B cell (primary cell): ENCODE results near the gene TBC1D22A. TPM values are rescaled to one million over a fixed set of nuclear protein-coding genes. Genes with fewer than 3 reads are reported as not detected.

Experiments used
- ATAC-seq: fragments of 200-7000 bp; cut with Tn5 transposase; one replicate; pipeline ENCODE4 v1.10.0; 2021; ENCODE audit warnings: low read depth, mild to moderate bottlenecking, moderate number of reproducible peaks, moderate library complexity
- CTCF ChIA-PET: fragments of 350-600 bp; sonication (Branson Sonifier 250); formaldehyde crosslinking; loops from one replicate; lab custom pipeline; 2021; ENCODE audit warnings: antibody characterized with exemption, inconsistent platforms; lab: Charles Lee
- POLR2A ChIA-PET: fragments of 350-600 bp; sonication (Branson Sonifier 250); formaldehyde crosslinking; loops from one replicate; lab custom pipeline; 2021; ENCODE audit warnings: antibody characterized with exemption; lab: Charles Lee
- DNase-seq: peaks from one replicate; pipeline ENCODE4 v3.0.0; 2013
- H2AFZ ChIP-seq: 2 replicates; pipeline ENCODE4 v1.6.1; 2012; ENCODE audit warnings: mild to moderate bottlenecking, low read depth, low read length; ENCODE audit not compliant: insufficient read depth, poor library complexity, severe bottlenecking
- H3K27ac ChIP-seq, 2 donors: 1 replicate in 1 of 2; 2 replicates in 1 of 2; pipeline ENCODE4 v1.5.1; 2012 to 2013; ENCODE audit warnings: low read length in 2 of 2, mild to moderate bottlenecking in 2 of 2, moderate library complexity in 1 of 2
- H3K27me3 ChIP-seq, 4 experiments: fragments of 200-600 bp in 1 of 4; sonication (generic) in 1 of 4; replicated peaks in 1 of 4; 1 replicate in 2 of 4; 2 replicates in 2 of 4; pipeline versions ENCODE4 v1.6.1 to v1.7.0; 2013 to 2016; ENCODE audit warnings: low read length in 3 of 4, mild to moderate bottlenecking in 2 of 4, mixed read lengths in 1 of 4, moderate library complexity in 1 of 4; ENCODE audit not compliant: insufficient read depth in 4 of 4, control insufficient read depth in 3 of 4; ENCODE audit errors: control extremely low read depth in 1 of 4
- H3K36me3 ChIP-seq, 2 experiments: replicated peaks in 1 of 2; 1 replicate in 1 of 2; 2 replicates in 1 of 2; pipeline versions ENCODE4 v1.6.1 to v1.7.1; 2013; ENCODE audit warnings: low read length in 1 of 2; ENCODE audit not compliant: insufficient read depth in 2 of 2, control insufficient read depth in 1 of 2; ENCODE audit errors: control extremely low read depth in 1 of 2, extremely low read depth in 1 of 2
- H3K4me1 ChIP-seq, 2 donors: fragments of 200-600 bp in 1 of 2; sonication (generic) in 1 of 2; 1 replicate in 1 of 2; 2 replicates in 1 of 2; pipeline versions ENCODE4 v1.5.1 to v1.6.1; 2013 to 2017; ENCODE audit warnings: low read length in 2 of 2; ENCODE audit not compliant: control insufficient read depth in 2 of 2, insufficient read depth in 2 of 2
- H3K4me2 ChIP-seq: replicated peaks from 2 replicates; pipeline ENCODE3; 2012; ENCODE audit warnings: mild to moderate bottlenecking, low read depth, low read length; ENCODE audit not compliant: poor library complexity, severe bottlenecking
- H3K4me3 ChIP-seq, 5 experiments: fragments of 200-600 bp in 1 of 5; sonication (generic) in 1 of 5; 1 replicate in 3 of 5; 2 replicates in 2 of 5; pipeline versions ENCODE4 v1.5.1 to v1.7.0; 2011 to 2016; ENCODE audit warnings: low read length in 4 of 5, mild to moderate bottlenecking in 4 of 5, low read depth in 2 of 5, control low read depth in 1 of 5, moderate library complexity in 1 of 5; ENCODE audit not compliant: insufficient read depth in 1 of 5; ENCODE audit errors: control extremely low read depth in 1 of 5, extremely low read depth in 1 of 5
- H3K79me2 ChIP-seq: fragments of 200-600 bp; sonication (generic); one replicate; pipeline ENCODE4 v1.6.0; 2016; ENCODE audit warnings: low read length; ENCODE audit not compliant: control insufficient read depth, insufficient read depth
- H3K9ac ChIP-seq: fragments of 200-600 bp; sonication (generic); 2 replicates; pipeline ENCODE4 v1.6.1; 2017; ENCODE audit warnings: mild to moderate bottlenecking, low read length, moderate library complexity
- H3K9me3 ChIP-seq, 3 donors: one replicate each; pipeline versions ENCODE4 v1.6.1 to v1.7.1; 2013; ENCODE audit warnings: low read length in 2 of 3; ENCODE audit not compliant: control insufficient read depth in 2 of 3, insufficient read depth in 1 of 3; ENCODE audit errors: control extremely low read depth in 1 of 3
- H4K20me1 ChIP-seq: 2 replicates; pipeline ENCODE4 v1.6.0; 2012; ENCODE audit warnings: mild to moderate bottlenecking, low read length; ENCODE audit not compliant: insufficient read depth, control insufficient read depth, poor library complexity, severe bottlenecking
- H3K27ac Mint-ChIP-seq: one replicate; pipeline ENCODE4 v1.8.0; 2021; ENCODE audit warnings: mixed read lengths
- H3K27me3 Mint-ChIP-seq: one replicate; pipeline ENCODE4 v1.8.0; 2021; ENCODE audit warnings: mixed read lengths
- H3K4me1 Mint-ChIP-seq: one replicate; pipeline ENCODE4 v1.8.0; 2021; ENCODE audit warnings: mixed read lengths
- H3K4me3 Mint-ChIP-seq: one replicate; pipeline ENCODE4 v1.8.0; 2021; ENCODE audit warnings: mixed read lengths
- H3K9me3 Mint-ChIP-seq: one replicate; pipeline ENCODE4 v1.8.0; 2022; ENCODE audit warnings: mixed read lengths; ENCODE audit not compliant: insufficient read depth
- EZH2 ChIP-seq: IDR thresholded peaks from 2 replicates; pipeline ENCODE4 v1.6.1; 2012; ENCODE audit warnings: borderline replicate concordance, low read depth, mild to moderate bottlenecking, moderate library complexity, low read length; ENCODE audit not compliant: insufficient read depth, poor library complexity, severe bottlenecking
- WGBS: methylation state at CpG from one replicate; pipeline ENCODE4 v1.1.5; 2013; ENCODE audit warnings: missing lambda C conversion rate; ENCODE audit not compliant: insufficient coverage; 5-methylcytosine and 5-hydroxymethylcytosine counted together
- intact Hi-C: fragments of 100-400 bp; cut with micrococcal nuclease; formaldehyde crosslinking; loops from one replicate; pipeline ENCODE4 v1.10.0; 2022
- polyA plus RNA-seq: library from polyadenylated mRNA; depleted of rRNA; stranded (reverse); fragments of >200 nt; gene quantifications from 2 replicates; pipeline ENCODE4 v1.2.3, GENCODE V29; 2012
- total RNA-seq, 2 donors: library from RNA; stranded (reverse); fragments of 120-200 nt in 1 of 2; gene quantifications; 1 replicate in 1 of 2; 2 replicates in 1 of 2; pipeline versions ENCODE4 v1.2.3 to v1.2.4, GENCODE V29; 2013 to 2022
- TF ChIP-seq, protein P1 (sequence below): fragments of 200-600 bp; IDR thresholded peaks from one replicate; pipeline ENCODE4 v1.8.0; 2022; ENCODE audit warnings: antibody characterized with exemption, mild to moderate bottlenecking

TBC1D22A gene
- total and polyA plus RNA-seq, 2 donors (not counting 1 experiment from before 2014, with no cell fraction given): 73.8 to 128 TPM

GRCh38 chr22:46922037-46922436 is 159.6 kb downstream of the TBC1D22A start:
- H3K79me2 ChIP-seq: peaks cover 61% of the 10 kb centered on the region
- peaks cover 7% of the 10 kb centered on the region for H3K4me1 Mint-ChIP-seq
- intact Hi-C loops: no loop called here
- peaks cover 5% of the 10 kb centered on the region for H3K9me3 Mint-ChIP-seq
- no peak overlapping the region for H3K9ac ChIP-seq
- no peak overlapping the region for H3K4me2 ChIP-seq
- H3K4me3 Mint-ChIP-seq: no peak overlapping the region
- DNase-seq (no peak), ATAC-seq (no peak)
- H3K27me3 Mint-ChIP-seq: no peaks in the 10 kb centered on the region
- ChIA-PET POLR2A (no interaction called here), CTCF (no interaction called here)
- H2AFZ ChIP-seq: no peak overlapping the region
- TF ChIP-seq, protein P1, sequence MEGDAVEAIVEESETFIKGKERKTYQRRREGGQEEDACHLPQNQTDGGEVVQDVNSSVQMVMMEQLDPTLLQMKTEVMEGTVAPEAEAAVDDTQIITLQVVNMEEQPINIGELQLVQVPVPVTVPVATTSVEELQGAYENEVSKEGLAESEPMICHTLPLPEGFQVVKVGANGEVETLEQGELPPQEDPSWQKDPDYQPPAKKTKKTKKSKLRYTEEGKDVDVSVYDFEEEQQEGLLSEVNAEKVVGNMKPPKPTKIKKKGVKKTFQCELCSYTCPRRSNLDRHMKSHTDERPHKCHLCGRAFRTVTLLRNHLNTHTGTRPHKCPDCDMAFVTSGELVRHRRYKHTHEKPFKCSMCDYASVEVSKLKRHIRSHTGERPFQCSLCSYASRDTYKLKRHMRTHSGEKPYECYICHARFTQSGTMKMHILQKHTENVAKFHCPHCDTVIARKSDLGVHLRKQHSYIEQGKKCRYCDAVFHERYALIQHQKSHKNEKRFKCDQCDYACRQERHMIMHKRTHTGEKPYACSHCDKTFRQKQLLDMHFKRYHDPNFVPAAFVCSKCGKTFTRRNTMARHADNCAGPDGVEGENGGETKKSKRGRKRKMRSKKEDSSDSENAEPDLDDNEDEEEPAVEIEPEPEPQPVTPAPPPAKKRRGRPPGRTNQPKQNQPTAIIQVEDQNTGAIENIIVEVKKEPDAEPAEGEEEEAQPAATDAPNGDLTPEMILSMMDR: no peak
- no peak for TF ChIP-seq EZH2
- H3K27me3 ChIP-seq: no peaks in the 10 kb centered on the region
- H3K36me3 ChIP-seq: peaks cover 21 to 59% of the 10 kb centered on the region in 2 experiments
- no peak overlapping the region for H3K27ac Mint-ChIP-seq
- H3K9me3 ChIP-seq: peaks cover 0 to 9% (median 3%) of the 10 kb centered on the region in 3 donors
- H3K4me3 ChIP-seq: no peak overlapping the region
- H4K20me1 ChIP-seq: peaks cover 86% of the 10 kb centered on the region
- no peaks in the 10 kb centered on the region for H3K4me1 ChIP-seq
- no peak overlapping the region for H3K27ac ChIP-seq

DNA sequence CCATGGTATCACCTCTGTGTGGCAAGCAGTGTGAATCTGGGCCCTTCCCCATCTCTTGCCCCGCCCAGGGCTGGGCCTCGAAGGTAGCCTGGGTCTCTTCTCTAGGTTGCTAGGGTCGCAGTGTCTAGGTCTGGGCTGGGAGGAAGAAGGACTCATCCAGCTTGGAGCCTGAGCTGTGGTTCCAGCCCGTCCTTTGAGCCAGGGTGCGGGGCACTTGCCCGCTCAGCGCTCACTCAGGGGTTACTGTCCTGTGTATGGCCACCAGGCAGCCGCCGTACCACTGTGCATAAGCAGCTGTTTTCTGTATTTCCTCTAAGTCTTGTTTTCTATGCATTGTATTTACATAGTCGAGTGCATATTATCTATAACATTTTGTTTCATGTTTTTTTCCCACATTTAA is 160.9 kb downstream of the TBC1D22A start:
- Histone ChIP-seq H3K4me3 (no peak overlapping the region), H3K9me3 (peaks cover 0 to 9% (median 3%) of the 10 kb centered on the region in 3 donors), H3K4me1 (no peaks in the 10 kb centered on the region), H3K9ac (no peak overlapping the region), H3K79me2 (peaks cover 53% of the 10 kb centered on the region), H3K27me3 (no peaks in the 10 kb centered on the region), H4K20me1 (peaks cover 80% of the 10 kb centered on the region), H3K27ac (no peak overlapping the region), H3K36me3 (peaks cover 18 to 47% of the 10 kb centered on the region in 2 experiments), H2AFZ (no peak overlapping the region), H3K4me2 (no peak overlapping the region)
- Mint-ChIP-seq H3K4me1 (peaks cover 7% of the 10 kb centered on the region), H3K27ac (no peak overlapping the region), H3K4me3 (no peak overlapping the region), H3K27me3 (no peaks in the 10 kb centered on the region), H3K9me3 (peaks cover 5% of the 10 kb centered on the region)
- intact Hi-C loops: no loop called here
- DNase-seq (no peak), ATAC-seq (no peak)
- ChIA-PET CTCF (no interaction called here), POLR2A (no interaction called here)
- TF ChIP-seq, protein P1: no peak
- TF ChIP-seq EZH2: no peak
- 93% methylated on average over 7 of the region's 10 CpGs for WGBS
